CD4-positive, alpha-beta T cell treated with Interleukin-17A for 1 hour (primary cell): ENCODE results near the gene ATP6V0A4.
"Not testable (repeated sequence)": the region's sequence is repeated elsewhere in the genome, so short reads cannot be mapped to it uniquely, and the experiment has no call there.

ENCODE experiments used
- DNase-seq: peaks from one replicate; pipeline ENCODE4 v3.0.0-alpha.2; 2020

ATP6V0A4 gene

GRCh38 chr7:138797715-138798320 lies at the start of gene ATP6V0A4, which contains the start of gene TMEM213:
TSS of gene ATP6V0A4 (minus strand) at chr7:138798196. CDS start at chr7:138771247, 26,949 bp downstream.
TSS of gene TMEM213 (plus strand) at chr7:138797994. CDS start at chr7:138798105, 111 bp downstream.
- DNase-seq, result peak; percentile 11

GRCh38 chr7:138845711-138846110 lies 47.7 kb upstream of the ATP6V0A4 start:
- no peak for DNase-seq

- no peak for DNase-seq
Observed at GRCh38 chr7:138843632-138844580, 45.9 kb upstream of the ATP6V0A4 start.

- DNase-seq, result no peak
Observed at GRCh38 chr7:138842111-138842510, 44.1 kb upstream of the ATP6V0A4 start.

GRCh38 chr7:138838166-138838565 lies 40.2 kb upstream of the ATP6V0A4 start:
- no peak for DNase-seq

GRCh38 chr7:138837627-138838026 lies 39.6 kb upstream of the ATP6V0A4 start:
- DNase-seq, result no peak

GRCh38 chr7:138835087-138835486 lies 37.1 kb upstream of the ATP6V0A4 start:
- no peak for DNase-seq

- DNase-seq, result no peak
Observed at GRCh38 chr7:138834583-138834982, 36.6 kb upstream of the ATP6V0A4 start.

GRCh38 chr7:138833596-138833995 lies 35.6 kb upstream of the ATP6V0A4 start:
- DNase-seq, result no peak

- DNase-seq, result no peak
Observed at GRCh38 chr7:138832966-138833365, 35.0 kb upstream of the ATP6V0A4 start.

- DNase-seq, result no peak
Observed at GRCh38 chr7:138829335-138829734, 31.3 kb upstream of the ATP6V0A4 start.

- DNase-seq, result no peak
Observed at GRCh38 chr7:138828302-138828701, 30.3 kb upstream of the ATP6V0A4 start.

GRCh38 chr7:138825049-138825721 lies 27.2 kb upstream of the ATP6V0A4 start:
- DNase-seq, result no peak

- DNase-seq, result no peak
Observed at GRCh38 chr7:138822867-138823535, 25.0 kb upstream of the ATP6V0A4 start.

- DNase-seq, result no peak
Observed at GRCh38 chr7:138821912-138822311, 23.9 kb upstream of the ATP6V0A4 start.

- no peak for DNase-seq
Observed at GRCh38 chr7:138819625-138820024, 21.6 kb upstream of the ATP6V0A4 start.

GRCh38 chr7:138816650-138817049 lies 18.7 kb upstream of the ATP6V0A4 start:
- no peak for DNase-seq

GRCh38 chr7:138814816-138815332 lies 16.9 kb upstream of the ATP6V0A4 start:
- DNase-seq, result no peak

GRCh38 chr7:138813945-138814344 lies 15.9 kb upstream of the ATP6V0A4 start:
- no peak for DNase-seq

GRCh38 chr7:138811327-138811726 lies 13.3 kb upstream of the ATP6V0A4 start:
- not testable (repeated sequence) for DNase-seq

- no peak for DNase-seq
Observed at GRCh38 chr7:138809346-138809745, 11.3 kb upstream of the ATP6V0A4 start.

GRCh38 chr7:138804618-138805017 lies 6.6 kb upstream of the ATP6V0A4 start:
- DNase-seq, result no peak

GRCh38 chr7:138802706-138803105 lies 4.7 kb upstream of the ATP6V0A4 start:
- DNase-seq, result no peak
